Hypothalamus (tissue), 51 donors: ENCODE data around the gene SWSAP1.
"Not testable (repeated sequence)": the region's sequence is repeated elsewhere in the genome, so short reads cannot be mapped to it uniquely, and the experiment has no call there.

Experiments used
- DNase-seq, 51 donors: peaks; one replicate each; lab custom pipeline; 2025; lab: John Stamatoyannopoulos, UW

Gene SWSAP1

GRCh38 chr19:11377756-11378155 lies 3.3 kb downstream of the SWSAP1 start:
- DNase-seq: no peak

- peak in 25 of 51 donors; percentile 2 to 62 (median 27) for DNase-seq
Measured at GRCh38 chr19:11378319-11379189, 4.1 kb downstream of the SWSAP1 start.

GRCh38 chr19:11379269-11379845 lies 4.9 kb downstream of the SWSAP1 start:
- not testable (repeated sequence) for DNase-seq

GRCh38 chr19:11379857-11380350 lies 5.4 kb downstream of the SWSAP1 start:
- DNase-seq: no peak

GRCh38 chr19:11380653-11381537 lies 6.4 kb downstream of the SWSAP1 start:
- DNase-seq: peak; percentile 57 to 98 (median 87)

GRCh38 chr19:11382898-11383705 lies 8.6 kb downstream of the SWSAP1 start:
- peak in 9 of 51 donors; percentile 3 to 32 (median 11) for DNase-seq

- no peak for DNase-seq
Measured at GRCh38 chr19:11383706-11384048, 9.2 kb downstream of the SWSAP1 start.

GRCh38 chr19:11384778-11385129 lies 10.3 kb downstream of the SWSAP1 start:
- no peak for DNase-seq

GRCh38 chr19:11387162-11388034 lies 12.9 kb downstream of the SWSAP1 start:
- DNase-seq: no peak

GRCh38 chr19:11390359-11390758 lies 15.9 kb downstream of the SWSAP1 start:
- no peak for DNase-seq

GRCh38 chr19:11390933-11391680 lies 16.6 kb downstream of the SWSAP1 start:
- no peak for DNase-seq

- DNase-seq: no peak
Measured at GRCh38 chr19:11397089-11397610, 22.7 kb downstream of the SWSAP1 start.

GRCh38 chr19:11399667-11400066 lies 25.2 kb downstream of the SWSAP1 start:
- DNase-seq: no peak

GRCh38 chr19:11400798-11401197 lies 26.3 kb downstream of the SWSAP1 start:
- no peak for DNase-seq

- no peak for DNase-seq
Measured at GRCh38 chr19:11401808-11402543, 27.5 kb downstream of the SWSAP1 start.

GRCh38 chr19:11404588-11405222 lies 30.2 kb downstream of the SWSAP1 start:
- no peak for DNase-seq
